Measurements from ENCODE around the gene PIWIL1. TPM values are rescaled to one million over a fixed set of nuclear protein-coding genes. Genes with fewer than 3 reads are reported as not detected.

The PIWIL1 gene
- total RNA-seq, 1 donor from 2014 or later, result not detected

- Mint-ChIP-seq H3K4me3 (ENCODE audit: unreplicated experiment) (no peak overlapping the region), H3K4me1 (ENCODE audit: low read depth) (no peaks in the 10 kb centered on the region), H3K27ac (ENCODE audit: unreplicated experiment) (no peak overlapping the region), H3K27me3 (ENCODE audit: low read depth) (peaks cover 13% of the 10 kb centered on the region), H3K36me3 (ENCODE audit: low read depth) (peaks cover 4% of the 10 kb centered on the region), H3K9me3 (ENCODE audit: low read depth) (peaks cover 3% of the 10 kb centered on the region)
- DNase-seq (ENCODE audit: low spot score), result no peak
- TF ChIP-seq CTCF (IDR thresholded peaks at IDR 0.05), result no peak
Measured at GRCh38 chr12:130342842-130343241, 5.2 kb downstream of the PIWIL1 start.

- Mint-ChIP-seq H3K36me3 (ENCODE audit: low read depth) (peaks cover 4% of the 10 kb centered on the region), H3K27ac (ENCODE audit: unreplicated experiment) (no peak overlapping the region), H3K4me3 (ENCODE audit: unreplicated experiment) (no peak overlapping the region), H3K4me1 (ENCODE audit: low read depth) (no peaks in the 10 kb centered on the region), H3K9me3 (ENCODE audit: low read depth) (peaks cover 3% of the 10 kb centered on the region), H3K27me3 (ENCODE audit: low read depth) (peaks cover 13% of the 10 kb centered on the region)
- no peak for DNase-seq (ENCODE audit: low spot score)
- no peak for TF ChIP-seq CTCF (IDR thresholded peaks at IDR 0.05)
Measured at GRCh38 chr12:130344529-130344928, 6.8 kb downstream of the PIWIL1 start.

- Mint-ChIP-seq H3K27ac (ENCODE audit: unreplicated experiment) (no peak overlapping the region), H3K36me3 (ENCODE audit: low read depth) (no peaks in the 10 kb centered on the region), H3K9me3 (ENCODE audit: low read depth) (peaks cover 3% of the 10 kb centered on the region), H3K4me3 (ENCODE audit: unreplicated experiment) (no peak overlapping the region), H3K4me1 (ENCODE audit: low read depth) (no peaks in the 10 kb centered on the region), H3K27me3 (ENCODE audit: low read depth) (peaks cover 11% of the 10 kb centered on the region)
- TF ChIP-seq CTCF (IDR thresholded peaks at IDR 0.05), result no peak
- no peak for DNase-seq (ENCODE audit: low spot score)
Measured at GRCh38 chr12:130345292-130345691, 7.6 kb downstream of the PIWIL1 start.

GRCh38 chr12:130347588-130347987 is 9.9 kb downstream of the PIWIL1 start:
- Mint-ChIP-seq H3K4me3 (ENCODE audit: unreplicated experiment) (no peak overlapping the region), H3K36me3 (ENCODE audit: low read depth) (no peaks in the 10 kb centered on the region), H3K4me1 (ENCODE audit: low read depth) (no peaks in the 10 kb centered on the region), H3K27ac (ENCODE audit: unreplicated experiment) (no peak overlapping the region), H3K27me3 (ENCODE audit: low read depth) (peaks cover 15% of the 10 kb centered on the region), H3K9me3 (ENCODE audit: low read depth) (no peaks in the 10 kb centered on the region)
- no peak for TF ChIP-seq CTCF (IDR thresholded peaks at IDR 0.05)
- DNase-seq (ENCODE audit: low spot score), result no peak

- DNase-seq (ENCODE audit: low spot score), result no peak
- no peaks in the 10 kb centered on the region for H3K4me1 Mint-ChIP-seq (ENCODE audit: low read depth)
- no peak overlapping the region for H3K27ac Mint-ChIP-seq (ENCODE audit: unreplicated experiment)
- no peaks in the 10 kb centered on the region for H3K36me3 Mint-ChIP-seq (ENCODE audit: low read depth)
- no peak overlapping the region for H3K4me3 Mint-ChIP-seq (ENCODE audit: unreplicated experiment)
- no peaks in the 10 kb centered on the region for H3K9me3 Mint-ChIP-seq (ENCODE audit: low read depth)
- H3K27me3 Mint-ChIP-seq (ENCODE audit: low read depth), result peaks cover 32% of the 10 kb centered on the region
- TF ChIP-seq CTCF (IDR thresholded peaks at IDR 0.05), result no peak
Measured at GRCh38 chr12:130350715-130351114, 13.0 kb downstream of the PIWIL1 start.

Measured in chondrocyte (in vitro differentiated cells).